ENCODE data around the gene DHCR24.

DHCR24 gene

GRCh38 chr1:54859700-54860391, 27.1 kb downstream of the DHCR24 start:
- TF ChIP-seq EZH2phosphoT487 (IDR thresholded peaks at IDR 0.05; ENCODE audit: low read length) (no peak), EZH2 (optimal IDR thresholded peaks at IDR 0.05; ENCODE audit: low read depth, low read length) (no peak), CTCF (IDR thresholded peaks at IDR 0.05; ENCODE audit: low read length) (no peak)
- H3K27ac ChIP-seq (ENCODE audit: low read length), result no peak overlapping the region
- no peaks in the 10 kb centered on the region for H3K27me3 ChIP-seq (replicated peaks; ENCODE audit: insufficient read depth, low read length)
- H3K4me2 ChIP-seq (ENCODE audit: low read depth, low read length), result no peak overlapping the region
- no peaks in the 10 kb centered on the region for H3K9me3 ChIP-seq (replicated peaks; ENCODE audit: insufficient read depth, low read length)
- no peaks in the 10 kb centered on the region for H3K4me1 ChIP-seq (ENCODE audit: low read length)
- H3K4me3 ChIP-seq (ENCODE audit: low read length), result no peak overlapping the region
- H3K79me2 ChIP-seq (ENCODE audit: low read length), result no peaks in the 10 kb centered on the region
- H4K20me1 ChIP-seq (ENCODE audit: insufficient read depth, low read length), result no peaks in the 10 kb centered on the region
- no peaks in the 10 kb centered on the region; the same call in 1 of the 2 replicates for H3K36me3 ChIP-seq (replicated peaks; ENCODE audit: insufficient read depth, low read length)
- no peaks in the 10 kb centered on the region for H3K9me2 ChIP-seq (replicated peaks; ENCODE audit: insufficient read depth, low read length)
- H3F3A ChIP-seq (ENCODE audit: insufficient read depth, low read length), result no peaks in the 10 kb centered on the region
- no peak overlapping the region for H2AFZ ChIP-seq (ENCODE audit: low read length)
- DNase-seq, result no peak
- H3K9ac ChIP-seq (ENCODE audit: low read length), result no peak overlapping the region

- H3K79me2 ChIP-seq (ENCODE audit: low read length), result no peaks in the 10 kb centered on the region
- H3K9me3 ChIP-seq (replicated peaks; ENCODE audit: insufficient read depth, low read length), result no peaks in the 10 kb centered on the region
- TF ChIP-seq CTCF (IDR thresholded peaks at IDR 0.05; ENCODE audit: low read length) (no peak), EZH2phosphoT487 (IDR thresholded peaks at IDR 0.05; ENCODE audit: low read length) (no peak), EZH2 (optimal IDR thresholded peaks at IDR 0.05; ENCODE audit: low read depth, low read length) (no peak)
- H3K4me1 ChIP-seq (ENCODE audit: low read length), result no peaks in the 10 kb centered on the region
- no peak for DNase-seq
- H3K9ac ChIP-seq (ENCODE audit: low read length), result no peak overlapping the region
- no peaks in the 10 kb centered on the region for H3F3A ChIP-seq (ENCODE audit: insufficient read depth, low read length)
- H4K20me1 ChIP-seq (ENCODE audit: insufficient read depth, low read length), result no peaks in the 10 kb centered on the region
- no peak overlapping the region for H3K4me3 ChIP-seq (ENCODE audit: low read length)
- H3K27ac ChIP-seq (ENCODE audit: low read length), result no peak overlapping the region
- H3K36me3 ChIP-seq (replicated peaks; ENCODE audit: insufficient read depth, low read length), result no peaks in the 10 kb centered on the region; the same call in 1 of the 2 replicates
- no peaks in the 10 kb centered on the region for H3K27me3 ChIP-seq (replicated peaks; ENCODE audit: insufficient read depth, low read length)
- no peak overlapping the region for H3K4me2 ChIP-seq (ENCODE audit: low read depth, low read length)
- no peak overlapping the region for H2AFZ ChIP-seq (ENCODE audit: low read length)
- no peaks in the 10 kb centered on the region for H3K9me2 ChIP-seq (replicated peaks; ENCODE audit: insufficient read depth, low read length)
These were observed 29.0 kb downstream of the DHCR24 start for GRCh38 chr1:54857746-54858561.

- no peak overlapping the region for H2AFZ ChIP-seq (ENCODE audit: low read length)
- H3K27me3 ChIP-seq (replicated peaks; ENCODE audit: insufficient read depth, low read length), result no peaks in the 10 kb centered on the region
- H4K20me1 ChIP-seq (ENCODE audit: insufficient read depth, low read length), result no peaks in the 10 kb centered on the region
- no peak overlapping the region for H3K4me3 ChIP-seq (ENCODE audit: low read length)
- H3K4me1 ChIP-seq (ENCODE audit: low read length), result no peaks in the 10 kb centered on the region
- H3K79me2 ChIP-seq (ENCODE audit: low read length), result no peaks in the 10 kb centered on the region
- no peak overlapping the region for H3K27ac ChIP-seq (ENCODE audit: low read length)
- H3K4me2 ChIP-seq (ENCODE audit: low read depth, low read length), result no peak overlapping the region
- H3K36me3 ChIP-seq (replicated peaks; ENCODE audit: insufficient read depth, low read length), result no peaks in the 10 kb centered on the region; the same call in 1 of the 2 replicates
- H3K9me3 ChIP-seq (replicated peaks; ENCODE audit: insufficient read depth, low read length), result no peaks in the 10 kb centered on the region
- no peak for TF ChIP-seq EZH2phosphoT487 (IDR thresholded peaks at IDR 0.05; ENCODE audit: low read length)
- no peak for TF ChIP-seq CTCF (IDR thresholded peaks at IDR 0.05; ENCODE audit: low read length)
- no peak for TF ChIP-seq EZH2 (optimal IDR thresholded peaks at IDR 0.05; ENCODE audit: low read depth, low read length)
- DNase-seq, result no peak
- no peaks in the 10 kb centered on the region for H3K9me2 ChIP-seq (replicated peaks; ENCODE audit: insufficient read depth, low read length)
- no peaks in the 10 kb centered on the region for H3F3A ChIP-seq (ENCODE audit: insufficient read depth, low read length)
- H3K9ac ChIP-seq (ENCODE audit: low read length), result no peak overlapping the region
These were observed 29.9 kb downstream of the DHCR24 start for GRCh38 chr1:54857141-54857540.
